WI38 (cell line): ENCODE measurements around the gene PPP1R13B.

Source experiments
- H3K4me3 ChIP-seq: 2 replicates; pipeline ENCODE4 v1.5.1; 2011; ENCODE audit warnings: low read depth, mild to moderate bottlenecking, control low read depth, low read length
- TF ChIP-seq, protein P1 (sequence below): IDR thresholded peaks from 2 replicates; pipeline ENCODE4 v1.5.1; 2012; ENCODE audit warnings: low read depth, mild to moderate bottlenecking, control low read depth, low read length

PPP1R13B gene

DNA sequence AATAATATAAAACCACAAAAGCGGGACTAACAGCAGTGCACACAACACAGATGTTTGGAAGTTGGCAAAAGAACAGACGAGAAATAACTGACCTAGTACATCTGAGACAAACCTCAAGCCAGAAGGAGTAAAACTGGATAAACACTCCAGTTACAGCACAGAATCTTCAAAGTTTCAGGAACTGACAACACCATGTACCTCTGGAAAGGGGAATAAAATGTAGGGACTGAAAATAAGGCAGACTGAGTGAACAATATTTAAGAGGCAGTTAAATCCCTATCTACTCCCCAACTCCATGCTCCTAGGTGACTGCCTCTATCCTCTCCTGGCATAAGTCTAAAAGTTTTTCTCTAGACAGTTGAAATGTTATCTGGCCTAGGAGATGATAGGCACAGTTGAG is 73.9 kb downstream of the PPP1R13B start:
- TF ChIP-seq, protein P1, sequence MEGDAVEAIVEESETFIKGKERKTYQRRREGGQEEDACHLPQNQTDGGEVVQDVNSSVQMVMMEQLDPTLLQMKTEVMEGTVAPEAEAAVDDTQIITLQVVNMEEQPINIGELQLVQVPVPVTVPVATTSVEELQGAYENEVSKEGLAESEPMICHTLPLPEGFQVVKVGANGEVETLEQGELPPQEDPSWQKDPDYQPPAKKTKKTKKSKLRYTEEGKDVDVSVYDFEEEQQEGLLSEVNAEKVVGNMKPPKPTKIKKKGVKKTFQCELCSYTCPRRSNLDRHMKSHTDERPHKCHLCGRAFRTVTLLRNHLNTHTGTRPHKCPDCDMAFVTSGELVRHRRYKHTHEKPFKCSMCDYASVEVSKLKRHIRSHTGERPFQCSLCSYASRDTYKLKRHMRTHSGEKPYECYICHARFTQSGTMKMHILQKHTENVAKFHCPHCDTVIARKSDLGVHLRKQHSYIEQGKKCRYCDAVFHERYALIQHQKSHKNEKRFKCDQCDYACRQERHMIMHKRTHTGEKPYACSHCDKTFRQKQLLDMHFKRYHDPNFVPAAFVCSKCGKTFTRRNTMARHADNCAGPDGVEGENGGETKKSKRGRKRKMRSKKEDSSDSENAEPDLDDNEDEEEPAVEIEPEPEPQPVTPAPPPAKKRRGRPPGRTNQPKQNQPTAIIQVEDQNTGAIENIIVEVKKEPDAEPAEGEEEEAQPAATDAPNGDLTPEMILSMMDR, result no peak
- no peak overlapping the region for H3K4me3 ChIP-seq

DNA sequence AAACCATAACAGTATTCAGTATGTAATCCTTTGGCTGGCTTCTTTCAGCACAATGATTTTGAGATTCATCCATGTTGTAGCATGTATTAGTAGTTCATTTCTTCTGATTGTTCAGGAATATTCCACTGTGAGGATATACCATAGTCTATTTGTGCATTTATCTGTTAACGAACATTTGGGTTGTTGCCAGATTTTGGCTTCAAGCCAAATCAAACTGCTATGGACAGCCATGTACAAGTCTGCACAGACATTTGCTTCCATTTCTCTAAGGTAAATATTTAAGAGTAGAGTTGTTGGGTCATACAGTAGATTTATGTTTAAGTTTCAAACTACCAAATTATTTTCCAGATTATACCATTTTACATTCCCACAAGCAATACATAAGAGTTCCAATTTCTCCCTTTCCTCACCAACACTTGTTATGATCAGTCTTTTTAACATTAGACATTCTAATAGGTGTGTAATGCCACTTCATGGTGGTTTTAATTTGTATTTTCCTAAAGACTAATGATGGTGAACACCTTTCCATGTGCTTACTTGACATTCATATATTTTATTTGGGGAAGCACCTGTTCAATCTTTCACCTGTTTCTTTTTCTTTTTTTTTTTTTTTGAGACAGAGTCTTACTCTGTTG is 75.2 kb downstream of the PPP1R13B start:
- no peak overlapping the region for H3K4me3 ChIP-seq
- TF ChIP-seq, protein P1, result no peak

DNA sequence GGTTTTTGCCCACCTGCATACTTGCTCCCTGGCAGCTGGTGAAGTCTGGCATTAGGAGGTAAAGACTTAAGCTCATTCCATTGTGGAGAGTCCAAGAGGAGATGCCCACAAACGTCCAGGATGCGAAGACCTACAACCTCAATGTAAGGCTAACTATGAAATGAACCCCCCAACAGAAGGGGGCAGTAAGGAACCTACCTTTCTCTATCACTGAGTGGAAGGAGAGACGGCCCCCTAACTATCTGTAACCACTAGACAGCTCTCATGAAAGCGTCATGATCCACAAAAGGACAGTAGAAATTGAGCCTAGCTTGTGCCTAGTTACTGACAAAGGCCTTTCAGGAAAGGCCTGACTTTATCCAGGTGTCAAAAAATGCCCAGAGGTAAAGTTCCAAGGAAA is 76.5 kb downstream of the PPP1R13B start:
- TF ChIP-seq, protein P1, result no peak
- no peak overlapping the region for H3K4me3 ChIP-seq

DNA sequence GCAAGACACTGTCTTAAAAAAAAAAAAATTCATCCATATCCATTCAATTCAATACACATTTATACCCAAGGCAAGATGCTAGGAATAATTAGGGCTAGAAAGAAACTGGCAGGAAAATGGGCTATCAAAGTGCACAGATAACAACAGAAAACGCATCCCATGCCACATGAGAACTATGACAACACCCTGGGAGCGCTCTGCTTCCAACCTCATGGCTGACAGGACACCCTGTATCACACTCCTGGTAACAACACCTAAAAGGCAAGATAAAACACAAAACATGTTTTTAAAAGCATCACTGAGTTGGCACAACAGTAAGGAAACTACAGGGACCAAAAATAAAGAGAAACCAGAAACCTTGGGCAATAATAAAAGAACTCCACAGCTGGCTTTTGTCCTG is 76.9 kb downstream of the PPP1R13B start:
- TF ChIP-seq, protein P1, result no peak

DNA sequence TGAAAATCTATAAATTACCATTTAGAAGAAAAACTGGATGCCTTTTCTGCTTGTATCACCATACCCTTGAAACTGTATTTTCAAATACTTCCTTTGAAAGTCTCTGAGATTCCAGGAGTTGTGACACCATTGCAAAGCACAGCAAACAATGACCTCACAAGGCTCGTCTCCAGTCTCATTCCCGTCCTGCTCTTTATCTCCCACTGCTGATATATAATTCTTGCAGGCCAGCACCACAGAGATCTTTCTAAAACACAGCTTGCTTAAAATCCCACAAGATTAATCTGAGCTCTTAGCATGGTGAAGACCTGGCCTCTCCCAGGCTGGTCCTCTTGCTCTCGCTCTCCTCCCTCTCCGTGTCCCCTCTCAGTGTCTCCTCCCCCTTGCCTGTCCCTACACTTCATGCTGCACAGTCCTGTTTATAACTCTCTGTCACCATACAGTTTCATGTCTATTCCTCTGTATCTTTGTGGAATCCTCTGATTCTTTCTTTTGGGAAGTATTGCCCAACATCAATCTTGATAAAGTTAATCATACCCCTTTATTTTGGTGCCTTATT is 80.0 kb downstream of the PPP1R13B start:
- TF ChIP-seq, protein P1, result no peak
- H3K4me3 ChIP-seq, result no peak overlapping the region

More for the DNA sequence above, 76.9 kb downstream of the PPP1R13B start:
- no peak overlapping the region for H3K4me3 ChIP-seq

DNA sequence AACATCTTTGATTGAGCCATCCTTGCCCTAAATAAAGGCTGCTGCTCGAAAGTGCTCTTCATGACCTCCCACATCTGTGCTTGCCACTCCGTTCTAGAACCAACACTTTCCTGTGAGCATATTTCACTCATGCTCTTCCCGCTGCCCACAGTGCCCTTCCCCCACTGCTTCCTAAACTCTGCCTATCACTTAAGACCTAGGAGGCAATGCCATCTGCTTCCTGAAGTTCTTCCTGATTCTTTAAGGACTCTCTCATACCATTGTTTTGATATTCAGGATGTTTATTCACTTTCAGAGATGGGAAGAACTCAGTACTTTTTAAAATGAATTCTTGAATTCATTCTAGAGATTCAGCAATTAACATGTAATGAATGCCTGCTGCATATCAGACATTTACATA is 81.8 kb downstream of the PPP1R13B start:
- H3K4me3 ChIP-seq, result no peak overlapping the region
- TF ChIP-seq, protein P1, result no peak

DNA sequence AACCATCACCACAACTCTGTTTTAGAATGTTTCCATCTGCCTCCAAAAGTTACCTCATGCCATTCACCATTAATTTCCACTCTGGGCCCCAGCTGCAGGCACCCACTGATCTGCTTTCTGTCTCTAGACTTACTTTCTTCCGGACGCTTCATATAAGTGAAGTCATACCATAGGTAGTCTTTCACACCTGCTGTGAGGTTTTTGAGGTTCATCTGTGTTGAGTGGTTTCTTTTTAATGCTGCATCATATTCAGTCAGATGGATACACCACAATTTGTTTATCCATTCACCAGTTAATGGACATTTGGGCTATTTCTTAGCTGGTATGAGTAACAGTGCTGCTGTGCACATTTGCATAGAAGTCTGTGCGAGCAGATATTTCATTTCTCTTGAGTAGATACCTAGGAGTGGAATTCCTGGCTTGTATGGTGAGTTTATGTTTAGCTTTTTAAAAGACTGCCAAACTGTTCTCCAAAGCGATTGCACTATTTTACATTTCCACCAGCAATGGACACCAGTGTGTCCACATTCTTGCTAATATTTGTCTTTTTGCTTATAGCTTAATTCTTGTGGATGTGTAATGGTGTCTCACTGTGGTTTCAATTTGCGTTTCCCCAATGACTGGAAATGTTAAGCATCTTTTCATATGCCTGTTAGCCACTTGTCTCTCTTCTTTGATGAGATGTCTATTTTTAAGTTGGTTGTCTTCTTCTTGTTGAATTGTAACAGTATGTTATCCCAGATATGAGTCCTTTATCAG is 83.5 kb downstream of the PPP1R13B start:
- TF ChIP-seq, protein P1, result no peak
- no peak overlapping the region for H3K4me3 ChIP-seq
